ENCODE results near the gene BRAT1.

Gene BRAT1

GRCh38 chr7:2520131-2520760 is 35.1 kb downstream of the BRAT1 start:
- H3K4me1 ChIP-seq (ENCODE audit: insufficient read depth, low read length): peaks cover 40% of the 10 kb centered on the region
- no peaks in the 10 kb centered on the region for H3K9me3 ChIP-seq (ENCODE audit: control insufficient read depth, insufficient read depth, low read length)
- H3K9ac ChIP-seq (ENCODE audit: low read depth, low read length): peak overlapping the region; percentile 82
- H3K36me3 ChIP-seq (ENCODE audit: insufficient read depth, low read length): no peaks in the 10 kb centered on the region

GRCh38 chr7:2519119-2519930 is 36.0 kb downstream of the BRAT1 start, which contains the start of gene LFNG:
LFNG (plus strand) TSS chr7:2519774; CDS start chr7:2519862, 88 bp downstream.
- Histone ChIP-seq H3K9ac (ENCODE audit: low read depth, low read length) (peak within 1 kb of the TSS; percentile 82), H3K9me3 (ENCODE audit: control insufficient read depth, insufficient read depth, low read length) (no peaks in the 10 kb centered on the region), H3K4me1 (ENCODE audit: insufficient read depth, low read length) (peaks cover 34% of the 10 kb centered on the region), H3K36me3 (ENCODE audit: insufficient read depth, low read length) (no peaks in the 10 kb centered on the region)

GRCh38 chr7:2518737-2519118 is 36.6 kb downstream of the BRAT1 start:
- Histone ChIP-seq H3K36me3 (ENCODE audit: insufficient read depth, low read length) (no peaks in the 10 kb centered on the region), H3K4me1 (ENCODE audit: insufficient read depth, low read length) (peaks cover 32% of the 10 kb centered on the region), H3K9ac (ENCODE audit: low read depth, low read length) (peak overlapping the region; percentile 40), H3K9me3 (ENCODE audit: control insufficient read depth, insufficient read depth, low read length) (no peaks in the 10 kb centered on the region)

GRCh38 chr7:2517678-2518507 is 37.4 kb downstream of the BRAT1 start:
- Histone ChIP-seq H3K4me1 (ENCODE audit: insufficient read depth, low read length) (peaks cover 25% of the 10 kb centered on the region), H3K9me3 (ENCODE audit: control insufficient read depth, insufficient read depth, low read length) (no peaks in the 10 kb centered on the region), H3K9ac (ENCODE audit: low read depth, low read length) (peak overlapping the region; percentile 39), H3K36me3 (ENCODE audit: insufficient read depth, low read length) (no peaks in the 10 kb centered on the region)

GRCh38 chr7:2517026-2517425 is 38.3 kb downstream of the BRAT1 start:
- no peaks in the 10 kb centered on the region for H3K36me3 ChIP-seq (ENCODE audit: insufficient read depth, low read length)
- peaks cover 21% of the 10 kb centered on the region for H3K4me1 ChIP-seq (ENCODE audit: insufficient read depth, low read length)
- H3K9me3 ChIP-seq (ENCODE audit: control insufficient read depth, insufficient read depth, low read length): no peaks in the 10 kb centered on the region
- H3K9ac ChIP-seq (ENCODE audit: low read depth, low read length): peak overlapping the region; percentile 0; the same call in 1 of the 2 replicates

- no peaks in the 10 kb centered on the region for H3K9me3 ChIP-seq (ENCODE audit: control insufficient read depth, insufficient read depth, low read length)
- H3K9ac ChIP-seq (ENCODE audit: low read depth, low read length): no peak overlapping the region
- no peaks in the 10 kb centered on the region for H3K36me3 ChIP-seq (ENCODE audit: insufficient read depth, low read length)
- peaks cover 21% of the 10 kb centered on the region for H3K4me1 ChIP-seq (ENCODE audit: insufficient read depth, low read length)
Measured at GRCh38 chr7:2516194-2516555, 39.1 kb downstream of the BRAT1 start.

- no peaks in the 10 kb centered on the region for H3K9me3 ChIP-seq (ENCODE audit: control insufficient read depth, insufficient read depth, low read length)
- no peaks in the 10 kb centered on the region for H3K36me3 ChIP-seq (ENCODE audit: insufficient read depth, low read length)
- peaks cover 21% of the 10 kb centered on the region for H3K4me1 ChIP-seq (ENCODE audit: insufficient read depth, low read length)
- H3K9ac ChIP-seq (ENCODE audit: low read depth, low read length): no peak overlapping the region
Measured at GRCh38 chr7:2515424-2516193, 39.7 kb downstream of the BRAT1 start.

GRCh38 chr7:2514473-2515423 is 40.6 kb downstream of the BRAT1 start:
- no peak overlapping the region for H3K9ac ChIP-seq (ENCODE audit: low read depth, low read length)
- no peaks in the 10 kb centered on the region for H3K9me3 ChIP-seq (ENCODE audit: control insufficient read depth, insufficient read depth, low read length)
- peaks cover 21% of the 10 kb centered on the region for H3K4me1 ChIP-seq (ENCODE audit: insufficient read depth, low read length)
- H3K36me3 ChIP-seq (ENCODE audit: insufficient read depth, low read length): no peaks in the 10 kb centered on the region

GRCh38 chr7:2513702-2514101 is 41.6 kb downstream of the BRAT1 start:
- Histone ChIP-seq H3K9ac (ENCODE audit: low read depth, low read length) (no peak overlapping the region), H3K9me3 (ENCODE audit: control insufficient read depth, insufficient read depth, low read length) (no peaks in the 10 kb centered on the region), H3K4me1 (ENCODE audit: insufficient read depth, low read length) (peaks cover 21% of the 10 kb centered on the region), H3K36me3 (ENCODE audit: insufficient read depth, low read length) (no peaks in the 10 kb centered on the region)

GRCh38 chr7:2512713-2513112 is 42.6 kb downstream of the BRAT1 start:
- no peak overlapping the region for H3K9ac ChIP-seq (ENCODE audit: low read depth, low read length)
- H3K4me1 ChIP-seq (ENCODE audit: insufficient read depth, low read length): peaks cover 12% of the 10 kb centered on the region
- no peaks in the 10 kb centered on the region for H3K9me3 ChIP-seq (ENCODE audit: control insufficient read depth, insufficient read depth, low read length)
- no peaks in the 10 kb centered on the region for H3K36me3 ChIP-seq (ENCODE audit: insufficient read depth, low read length)

- no peaks in the 10 kb centered on the region for H3K9me3 ChIP-seq (ENCODE audit: control insufficient read depth, insufficient read depth, low read length)
- H3K9ac ChIP-seq (ENCODE audit: low read depth, low read length): no peak overlapping the region
- H3K36me3 ChIP-seq (ENCODE audit: insufficient read depth, low read length): no peaks in the 10 kb centered on the region
- H3K4me1 ChIP-seq (ENCODE audit: insufficient read depth, low read length): peaks cover 7% of the 10 kb centered on the region; the same call in 1 of the 2 replicates
Measured at GRCh38 chr7:2512179-2512661, 43.1 kb downstream of the BRAT1 start.

- H3K9ac ChIP-seq (ENCODE audit: low read depth, low read length): no peak overlapping the region
- H3K9me3 ChIP-seq (ENCODE audit: control insufficient read depth, insufficient read depth, low read length): no peaks in the 10 kb centered on the region
- H3K36me3 ChIP-seq (ENCODE audit: insufficient read depth, low read length): no peaks in the 10 kb centered on the region
- H3K4me1 ChIP-seq (ENCODE audit: insufficient read depth, low read length): peaks cover 3% of the 10 kb centered on the region; the same call in 1 of the 2 replicates
Measured at GRCh38 chr7:2511769-2512168, 43.6 kb downstream of the BRAT1 start.

All from ES-I3 (cell line).